GM18951 (cell line): ENCODE data around the gene HBP1.

Experiments
- POLR2A ChIP-seq: IDR thresholded peaks from 4 replicates; pipeline ENCODE4 v1.6.1; 2011; ENCODE audit warnings: mild to moderate bottlenecking; ENCODE audit not compliant: insufficient read length, insufficient read depth; ENCODE audit errors: extremely low read depth
- in situ Hi-C: fragments of 300-500 bp; cut with MboI; formaldehyde crosslinking; loops from one replicate; pipeline ENCODE4 v1.12.0; 2022; ENCODE audit warnings: low sequenced_read_pairs, mixed read lengths, inconsistent platforms; ENCODE audit not compliant: unreplicated experiment

Gene HBP1

GRCh38 chr7:107168233-107169119, at the start of gene HBP1:
Gene HBP1 (plus strand): TSS chr7:107169003. CDS start chr7:107179894, 10,891 bp downstream.
- in situ Hi-C loops: no loop called here

GRCh38 chr7:107119376-107120105, 49.3 kb upstream of the HBP1 start:
- in situ Hi-C loops: no loop called here
- no peak for TF ChIP-seq POLR2A

More at GRCh38 chr7:107168233-107169119, at the start of gene HBP1:
- TF ChIP-seq POLR2A: peak; percentile 19

GRCh38 chr7:107122486-107122911, 46.3 kb upstream of the HBP1 start:
- in situ Hi-C loops: no loop called here
- TF ChIP-seq POLR2A: no peak

- TF ChIP-seq POLR2A: no peak
- in situ Hi-C loops: no loop called here
These were observed 45.4 kb upstream of the HBP1 start for GRCh38 chr7:107123392-107123791.

GRCh38 chr7:107125475-107125874, 43.3 kb upstream of the HBP1 start:
- no peak for TF ChIP-seq POLR2A
- in situ Hi-C loops: loop anchor here (25.0 kb wide), 1 partner anchor 588 kb away; no protein-coding TSS in a partner anchor

GRCh38 chr7:107128217-107128616, 40.6 kb upstream of the HBP1 start:
- TF ChIP-seq POLR2A: no peak
- in situ Hi-C loops: loop anchor here (25.0 kb wide), 1 partner anchor 591 kb away; no protein-coding TSS in a partner anchor

GRCh38 chr7:107128748-107129147, 40.1 kb upstream of the HBP1 start:
- no peak for TF ChIP-seq POLR2A
- in situ Hi-C loops: loop anchor here (25.0 kb wide), 1 partner anchor 591 kb away; no protein-coding TSS in a partner anchor

GRCh38 chr7:107130487-107131220, 38.1 kb upstream of the HBP1 start:
- in situ Hi-C loops: loop anchor here (25.0 kb wide), 1 partner anchor 593 kb away; no protein-coding TSS in a partner anchor

GRCh38 chr7:107133396-107133795, 35.4 kb upstream of the HBP1 start:
- in situ Hi-C loops: loop anchor here (25.0 kb wide), 1 partner anchor 596 kb away; no protein-coding TSS in a partner anchor
- TF ChIP-seq POLR2A: no peak

More at GRCh38 chr7:107130487-107131220, 38.1 kb upstream of the HBP1 start:
- no peak for TF ChIP-seq POLR2A

- TF ChIP-seq POLR2A: no peak
- in situ Hi-C loops: loop anchor here (25.0 kb wide), 1 partner anchor 602 kb away; no protein-coding TSS in a partner anchor
These were observed 29.9 kb upstream of the HBP1 start for GRCh38 chr7:107138696-107139420.

- in situ Hi-C loops: loop anchor here (10.0 to 25.0 kb wide), 2 partner anchors 189 to 607 kb away; no protein-coding TSS in a partner anchor
These were observed 24.9 kb upstream of the HBP1 start for GRCh38 chr7:107143875-107144274.
